Suppressor macrophage treated with lipopolysaccharide for 4 hours (primary cell): ENCODE results near the gene ZNF562.

Experiments
- DNase-seq: peaks from one replicate; pipeline ENCODE4 v3.0.0-alpha.2; 2020

Gene ZNF562

DNA sequence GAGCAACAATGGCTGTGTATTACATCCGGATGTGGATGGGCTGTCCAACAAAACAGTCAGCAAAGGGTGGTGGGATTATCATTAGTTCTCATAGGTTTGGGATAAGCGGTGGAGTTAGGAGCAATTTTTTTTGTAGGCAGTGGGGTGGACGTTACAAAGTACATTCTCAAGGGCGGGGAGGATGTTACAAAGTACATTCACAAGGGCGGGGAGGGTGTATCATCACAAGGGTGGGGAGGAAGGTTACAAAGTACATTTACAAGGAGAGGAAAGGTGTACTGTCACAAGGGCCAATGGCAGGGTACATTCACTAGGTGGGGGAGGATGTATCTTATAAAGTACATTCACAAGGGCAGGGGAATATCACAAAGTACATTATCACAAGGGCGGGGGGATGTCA lies 33.1 kb downstream of the ZNF562 start:
- no peak for DNase-seq

DNA sequence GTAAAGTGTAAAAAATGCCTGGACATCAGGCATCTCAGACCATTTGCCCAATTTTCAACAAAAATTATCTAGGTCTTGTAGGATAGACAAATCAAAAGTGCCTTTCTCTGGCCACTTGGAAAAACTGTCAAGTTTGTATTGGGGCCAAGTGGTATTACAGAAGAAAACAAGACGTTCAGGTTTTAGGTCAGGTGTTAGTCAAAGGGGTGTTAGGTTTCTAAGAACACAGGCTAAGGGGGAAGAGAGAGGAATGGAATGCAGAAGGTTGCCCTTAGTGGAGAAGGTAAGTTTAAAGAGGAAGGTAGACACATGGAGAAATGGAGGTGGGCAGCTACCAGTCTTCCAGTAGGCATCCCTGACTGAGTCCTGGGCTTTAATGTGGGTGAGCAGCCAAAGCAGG lies 33.9 kb downstream of the ZNF562 start:
- no peak for DNase-seq

DNA sequence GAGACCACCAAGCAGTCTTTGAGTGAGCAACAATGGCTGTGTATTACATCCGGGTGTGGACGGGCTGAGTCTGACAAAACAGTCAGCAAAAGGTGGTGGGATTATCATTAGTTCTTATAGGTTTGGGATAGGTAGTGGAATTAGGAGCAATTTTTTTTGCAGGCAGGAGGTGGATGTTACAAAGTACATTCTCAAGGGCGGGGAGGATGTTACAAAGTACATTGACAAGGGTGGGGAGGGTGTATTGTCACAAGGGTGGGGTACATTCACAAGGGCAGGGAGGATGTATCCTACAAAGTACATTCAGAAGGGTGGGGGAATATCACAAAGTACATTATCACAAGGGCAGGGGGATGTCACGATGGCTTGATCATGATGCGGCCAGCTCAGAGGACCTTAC lies 38.9 kb downstream of the ZNF562 start:
- DNase-seq: no peak

DNA sequence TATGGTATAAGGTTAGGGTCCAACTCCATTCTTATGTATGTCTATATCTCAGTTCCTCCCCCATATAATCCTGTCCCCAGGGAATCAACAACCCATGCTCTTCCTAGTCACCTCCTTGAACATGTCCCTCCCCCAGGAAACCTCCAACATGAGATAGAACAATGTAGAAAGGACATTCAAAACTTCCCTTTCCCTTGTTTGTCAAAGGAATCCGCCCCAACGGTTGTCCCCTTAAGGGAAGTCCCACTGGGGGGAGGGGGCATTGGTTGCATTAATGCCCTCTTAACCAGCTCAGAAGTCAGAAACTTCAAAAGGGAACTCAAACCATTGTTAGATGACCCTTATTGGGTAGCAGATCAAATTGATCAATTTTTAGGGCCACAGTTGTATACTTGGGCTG lies 47.0 kb downstream of the ZNF562 start:
- no peak for DNase-seq

DNA sequence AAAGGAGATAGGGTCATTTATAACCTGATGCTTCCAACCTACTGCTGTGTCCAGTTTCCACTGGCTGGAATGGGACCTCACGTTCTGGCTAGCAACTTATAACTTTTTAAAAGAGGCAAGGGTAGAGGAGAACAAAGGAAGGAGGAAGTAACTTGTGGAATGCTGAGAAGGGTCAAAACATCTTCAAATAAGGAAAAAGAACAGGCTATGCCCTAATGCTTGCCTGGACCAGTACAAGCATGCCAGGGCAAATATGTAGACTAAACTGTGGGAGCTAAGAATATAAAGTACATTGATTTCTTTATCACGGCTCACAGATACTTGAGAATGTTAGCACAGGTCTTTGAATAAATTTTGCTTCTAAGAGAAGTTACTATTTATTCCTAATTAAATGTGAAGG lies 52.4 kb downstream of the ZNF562 start:
- peak; percentile 2 for DNase-seq

DNA sequence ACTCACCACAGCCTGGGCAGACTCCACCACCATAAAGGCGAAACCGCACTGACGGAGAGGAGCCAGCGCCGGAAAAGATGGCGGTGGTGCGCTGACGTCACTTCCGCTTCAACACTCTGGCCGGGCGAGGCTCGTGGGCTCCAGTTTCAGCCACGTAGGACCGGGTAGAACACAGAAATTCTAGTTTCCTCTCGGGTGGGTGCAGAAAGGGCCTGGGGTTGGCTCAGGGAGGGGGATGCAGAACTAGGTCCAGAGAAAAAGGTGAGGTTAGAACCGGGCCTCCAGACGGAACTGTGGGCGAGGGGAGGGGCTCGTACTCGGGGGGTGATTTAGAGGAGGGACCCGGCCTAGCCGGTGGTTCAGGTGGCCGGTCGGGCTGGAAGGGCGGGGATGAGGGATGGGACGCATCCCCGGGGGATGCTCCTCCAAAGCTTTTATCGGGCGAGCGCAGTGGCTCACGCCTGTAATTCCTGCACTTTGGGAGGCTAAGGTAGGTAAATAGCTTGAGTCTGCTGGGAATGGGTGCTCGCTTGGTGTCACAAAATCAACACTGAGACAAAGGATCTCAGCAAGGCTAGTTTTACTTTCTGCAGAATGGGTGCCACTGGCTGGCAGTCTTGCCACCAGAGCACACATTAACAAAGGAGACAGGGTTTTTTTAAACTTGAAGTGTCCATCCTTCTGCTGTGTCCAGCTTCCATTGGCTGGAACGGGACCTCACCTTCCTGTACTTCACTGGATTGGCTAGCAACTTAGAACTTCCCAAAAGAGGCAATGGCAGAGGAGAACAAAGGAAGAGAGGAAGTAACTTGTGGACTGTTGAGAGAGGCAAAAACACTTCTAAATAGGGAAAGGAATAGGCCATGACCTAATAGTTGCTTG lies 53.5 kb downstream of the ZNF562 start, which contains the start of gene ZNF561:
ZNF561 (minus strand) TSS at position 77 of the 882 bp plus-strand sequence. CDS start 1,776 bp downstream, outside the sequence.
- DNase-seq: peak; percentile 91

DNA sequence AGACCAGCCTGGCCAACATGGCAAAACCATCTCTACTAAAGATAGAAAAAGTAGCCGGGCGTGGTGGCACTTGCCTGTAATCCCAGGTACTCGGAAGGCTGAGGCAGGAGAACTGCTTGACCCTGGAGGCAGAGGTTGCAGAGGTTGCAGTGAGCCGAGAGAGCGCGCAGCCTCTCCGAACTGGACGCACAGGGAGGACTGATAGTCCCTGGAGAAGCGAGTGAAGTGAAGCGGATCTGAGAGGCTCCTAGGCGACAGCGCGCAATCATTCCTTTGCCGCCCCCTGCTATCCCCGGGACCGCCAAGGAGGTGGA lies 54.1 kb downstream of the ZNF562 start:
- DNase-seq: no peak

DNA sequence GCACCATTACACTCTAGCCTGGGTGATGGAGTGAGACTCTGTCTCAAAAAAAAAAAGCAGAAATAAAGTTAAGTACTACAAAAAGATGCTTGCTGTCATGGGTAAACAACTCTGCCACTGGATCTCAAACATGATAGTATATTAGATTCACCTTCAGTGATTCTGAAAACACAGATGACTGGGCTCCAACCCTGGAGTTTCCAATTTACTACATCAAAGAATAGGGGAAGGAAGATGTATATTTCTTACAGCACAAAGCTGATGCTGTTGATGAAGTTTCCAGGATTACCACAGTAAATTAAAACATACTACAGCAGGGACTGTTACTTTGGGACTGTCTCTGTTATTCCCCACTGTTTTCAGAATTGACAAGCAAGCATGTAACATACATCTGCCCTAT lies 59.1 kb downstream of the ZNF562 start:
- no peak for DNase-seq

DNA sequence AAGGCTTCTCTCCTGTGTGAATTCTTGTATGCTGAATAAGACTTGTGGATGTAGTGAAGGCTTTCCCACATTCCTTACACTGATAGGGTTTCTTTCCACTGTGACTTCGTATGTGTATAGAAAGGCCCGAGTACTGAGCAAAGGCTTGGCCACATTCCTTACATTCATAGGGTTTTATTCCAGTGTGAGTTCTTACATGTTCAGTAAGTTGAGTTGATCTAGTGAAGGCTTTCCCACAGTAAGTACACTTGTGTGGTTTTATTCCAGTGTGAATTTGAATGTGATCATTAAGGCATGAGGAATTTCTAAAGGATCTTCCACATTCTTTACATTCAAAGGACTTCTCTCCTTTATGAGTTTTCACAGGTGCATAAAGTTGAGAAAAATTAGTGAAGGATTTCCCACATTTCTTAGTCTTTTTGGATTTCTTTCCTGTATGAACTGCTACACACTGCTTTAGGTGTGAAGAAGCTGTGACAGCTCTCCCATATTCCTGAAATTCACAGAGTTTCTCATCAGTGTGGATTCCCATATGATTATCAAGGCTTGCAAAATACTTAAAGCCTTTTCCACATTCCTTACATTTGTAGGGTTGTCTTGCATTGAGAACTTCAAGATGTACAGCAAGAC lies 64.3 kb downstream of the ZNF562 start:
- DNase-seq: no peak

DNA sequence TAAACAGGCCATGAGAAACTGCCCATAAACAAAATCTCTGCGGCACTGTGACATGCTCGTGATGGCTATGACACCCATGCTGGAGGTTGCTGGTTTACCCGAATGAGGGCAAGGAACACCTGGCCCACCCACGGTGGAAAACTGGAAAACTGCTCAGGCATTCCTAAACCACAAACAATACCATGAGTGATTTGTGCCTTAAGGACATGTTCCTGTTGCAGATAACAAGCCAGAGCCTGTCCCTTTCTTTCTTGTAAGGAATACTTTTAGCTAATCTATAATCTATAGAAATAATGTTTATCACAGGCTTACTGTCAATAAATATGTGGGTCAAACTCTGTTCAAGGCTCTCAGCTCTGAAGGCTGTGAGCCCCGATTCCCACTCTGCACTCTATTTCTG lies 66.0 kb downstream of the ZNF562 start:
- no peak for DNase-seq

DNA sequence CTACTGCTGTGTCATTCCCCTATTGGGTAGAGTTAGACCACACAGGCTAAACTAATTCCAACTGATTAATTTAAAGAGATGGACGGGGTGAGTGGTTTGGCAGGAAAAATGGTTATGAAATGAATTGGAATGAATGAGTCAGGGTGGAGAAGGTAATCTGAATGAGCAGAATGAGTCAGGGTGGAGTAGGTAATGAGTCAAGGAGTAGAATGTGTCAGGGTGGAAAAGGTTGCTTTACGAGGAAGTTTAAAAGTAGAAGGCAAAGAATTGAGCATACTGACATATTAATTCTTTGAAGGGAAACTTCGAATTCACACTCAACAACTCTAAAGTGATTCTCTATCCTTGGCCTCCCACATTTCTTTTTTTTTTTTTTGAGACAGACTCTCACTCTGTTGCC lies 77.9 kb downstream of the ZNF562 start:
- DNase-seq: no peak
